ENCODE results near the gene LRRC45.

The LRRC45 gene

DNA sequence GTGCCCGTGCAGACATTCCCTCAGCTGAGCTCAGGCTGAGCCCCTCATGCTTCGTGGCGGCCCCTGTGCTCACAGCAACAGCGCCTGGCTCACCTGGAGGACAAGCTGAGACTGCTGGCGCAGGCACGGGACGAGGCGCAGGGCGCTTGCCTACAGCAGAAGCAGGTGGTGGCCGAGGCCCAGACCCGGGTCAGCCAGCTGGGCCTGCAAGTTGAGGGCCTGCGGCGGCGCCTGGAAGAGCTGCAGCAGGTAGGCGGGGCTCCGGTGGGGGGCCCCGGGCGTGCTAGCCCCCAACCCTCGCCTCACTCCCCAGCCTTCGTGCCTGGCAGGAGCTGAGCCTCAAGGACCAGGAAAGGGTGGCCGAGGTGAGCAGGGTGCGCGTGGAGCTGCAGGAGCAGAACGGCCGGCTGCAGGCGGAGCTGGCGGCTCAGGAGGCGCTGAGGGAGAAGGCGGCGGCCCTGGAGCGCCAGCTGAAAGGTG lies 6.9 kb downstream of the LRRC45 start (continued):
- TF ChIP-seq, protein P1, sequence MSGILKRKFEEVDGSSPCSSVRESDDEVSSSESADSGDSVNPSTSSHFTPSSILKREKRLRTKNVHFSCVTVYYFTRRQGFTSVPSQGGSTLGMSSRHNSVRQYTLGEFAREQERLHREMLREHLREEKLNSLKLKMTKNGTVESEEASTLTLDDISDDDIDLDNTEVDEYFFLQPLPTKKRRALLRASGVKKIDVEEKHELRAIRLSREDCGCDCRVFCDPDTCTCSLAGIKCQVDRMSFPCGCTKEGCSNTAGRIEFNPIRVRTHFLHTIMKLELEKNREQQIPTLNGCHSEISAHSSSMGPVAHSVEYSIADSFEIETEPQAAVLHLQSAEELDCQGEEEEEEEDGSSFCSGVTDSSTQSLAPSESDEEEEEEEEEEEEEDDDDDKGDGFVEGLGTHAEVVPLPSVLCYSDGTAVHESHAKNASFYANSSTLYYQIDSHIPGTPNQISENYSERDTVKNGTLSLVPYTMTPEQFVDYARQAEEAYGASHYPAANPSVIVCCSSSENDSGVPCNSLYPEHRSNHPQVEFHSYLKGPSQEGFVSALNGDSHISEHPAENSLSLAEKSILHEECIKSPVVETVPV (CRISPR knock-in tag; IDR thresholded peaks at IDR 0.05), result no peak
- no peak for TF ChIP-seq ARNTL (CRISPR knock-in tag; IDR thresholded peaks at IDR 0.05; ENCODE audit: borderline replicate concordance, low read depth)

DNA sequence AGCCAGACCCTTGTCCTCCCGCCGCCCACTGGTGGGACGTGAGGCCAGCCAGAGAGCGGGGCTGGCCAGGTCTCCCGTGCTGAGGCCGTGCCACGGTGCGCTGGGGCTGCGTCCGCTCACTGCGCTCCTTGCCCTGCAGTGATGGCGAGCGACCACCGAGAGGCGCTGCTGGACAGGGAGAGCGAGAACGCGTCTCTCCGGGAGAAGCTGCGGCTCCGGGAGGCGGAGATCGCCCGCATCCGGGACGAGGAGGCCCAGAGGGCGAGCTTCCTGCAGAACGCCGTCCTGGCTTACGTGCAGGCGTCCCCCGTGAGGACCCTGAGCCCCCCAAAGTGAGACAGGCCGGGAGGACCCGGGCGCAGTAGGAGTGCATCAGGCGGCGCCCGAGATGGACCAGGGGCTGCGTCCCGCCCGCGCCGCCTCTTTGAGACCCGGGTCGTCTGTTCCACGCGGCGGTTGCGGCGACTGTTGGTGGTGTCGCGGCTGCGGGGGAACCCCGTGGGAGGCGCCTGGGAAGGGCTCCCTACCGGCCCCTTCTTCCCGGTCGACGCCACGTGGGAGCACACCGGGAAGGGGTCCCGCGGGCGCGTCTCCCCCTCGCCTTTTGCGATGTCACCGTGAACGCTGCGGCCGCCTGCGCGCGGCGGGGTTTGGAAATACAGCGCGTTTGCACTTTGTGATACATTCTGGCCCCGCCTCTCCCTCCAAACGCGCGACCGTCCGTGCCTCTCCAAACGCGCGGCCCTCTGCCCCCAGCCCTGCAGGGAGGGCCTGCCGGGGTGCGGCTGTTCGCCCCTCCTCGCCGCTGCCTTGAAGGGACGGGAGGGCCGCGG lies 7.6 kb downstream of the LRRC45 start:
- ATAC-seq, result peak; percentile 91
- TF ChIP-seq, protein P2, sequence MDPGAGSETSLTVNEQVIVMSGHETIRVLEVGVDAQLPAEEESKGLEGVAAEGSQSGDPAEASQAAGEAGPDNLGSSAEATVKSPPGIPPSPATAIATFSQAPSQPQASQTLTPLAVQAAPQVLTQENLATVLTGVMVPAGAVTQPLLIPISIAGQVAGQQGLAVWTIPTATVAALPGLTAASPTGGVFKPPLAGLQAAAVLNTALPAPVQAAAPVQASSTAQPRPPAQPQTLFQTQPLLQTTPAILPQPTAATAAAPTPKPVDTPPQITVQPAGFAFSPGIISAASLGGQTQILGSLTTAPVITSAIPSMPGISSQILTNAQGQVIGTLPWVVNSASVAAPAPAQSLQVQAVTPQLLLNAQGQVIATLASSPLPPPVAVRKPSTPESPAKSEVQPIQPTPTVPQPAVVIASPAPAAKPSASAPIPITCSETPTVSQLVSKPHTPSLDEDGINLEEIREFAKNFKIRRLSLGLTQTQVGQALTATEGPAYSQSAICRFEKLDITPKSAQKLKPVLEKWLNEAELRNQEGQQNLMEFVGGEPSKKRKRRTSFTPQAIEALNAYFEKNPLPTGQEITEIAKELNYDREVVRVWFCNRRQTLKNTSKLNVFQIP (CRISPR knock-in tag; IDR thresholded peaks at IDR 0.05; ENCODE audit: borderline replicate concordance, low read depth), result no peak
- no peak for TF ChIP-seq RARB (CRISPR knock-in tag; IDR thresholded peaks at IDR 0.05)
- TF ChIP-seq ZFP3 (CRISPR knock-in tag; IDR thresholded peaks at IDR 0.05), result no peak
- TF ChIP-seq ZNF70 (CRISPR knock-in tag; IDR thresholded peaks at IDR 0.05), result no peak
- TF ChIP-seq ZC3H10 (CRISPR knock-in tag; IDR thresholded peaks at IDR 0.05), result no peak
- no peak for TF ChIP-seq ZFP30 (CRISPR knock-in tag; IDR thresholded peaks at IDR 0.05)

DNA sequence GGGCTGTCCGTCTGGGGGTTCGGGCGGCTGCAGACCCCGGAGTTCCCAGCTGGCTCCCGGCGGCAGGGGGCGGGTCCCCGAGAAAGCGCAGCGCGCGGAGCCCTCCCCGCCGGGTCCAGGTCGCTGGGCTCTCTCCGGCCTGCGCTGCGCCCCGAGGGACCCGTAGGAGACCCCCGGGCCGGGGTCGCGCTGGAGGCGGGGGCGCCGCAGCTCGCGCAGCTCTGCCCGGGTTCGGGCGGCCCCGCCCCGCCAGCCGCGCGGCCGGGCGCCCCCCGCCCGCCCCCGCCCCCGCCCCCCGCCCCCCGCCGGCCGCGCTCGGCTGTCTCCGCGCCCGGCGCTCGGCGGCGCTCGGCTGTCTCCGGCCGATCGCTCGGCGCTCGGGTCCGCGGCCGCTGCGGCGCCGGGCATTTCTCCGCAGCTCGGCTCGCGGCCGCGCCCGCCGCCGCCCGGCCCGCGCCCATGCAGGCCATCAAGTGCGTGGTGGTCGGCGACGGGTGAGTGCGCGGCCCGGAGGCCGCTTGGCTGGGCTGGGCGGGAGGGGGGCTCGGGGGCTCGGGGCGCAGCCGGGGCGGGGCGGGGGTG lies 8.3 kb downstream of the LRRC45 start, which contains the start of gene RAC3:
Gene RAC3 (plus strand): TSS at position 376 of the 582 bp plus-strand sequence. CDS start 84 bp downstream, at position 460.
- ATAC-seq, result peak; percentile 17
- no peak for TF ChIP-seq ESRRG (CRISPR knock-in tag; IDR thresholded peaks at IDR 0.05)

DNA sequence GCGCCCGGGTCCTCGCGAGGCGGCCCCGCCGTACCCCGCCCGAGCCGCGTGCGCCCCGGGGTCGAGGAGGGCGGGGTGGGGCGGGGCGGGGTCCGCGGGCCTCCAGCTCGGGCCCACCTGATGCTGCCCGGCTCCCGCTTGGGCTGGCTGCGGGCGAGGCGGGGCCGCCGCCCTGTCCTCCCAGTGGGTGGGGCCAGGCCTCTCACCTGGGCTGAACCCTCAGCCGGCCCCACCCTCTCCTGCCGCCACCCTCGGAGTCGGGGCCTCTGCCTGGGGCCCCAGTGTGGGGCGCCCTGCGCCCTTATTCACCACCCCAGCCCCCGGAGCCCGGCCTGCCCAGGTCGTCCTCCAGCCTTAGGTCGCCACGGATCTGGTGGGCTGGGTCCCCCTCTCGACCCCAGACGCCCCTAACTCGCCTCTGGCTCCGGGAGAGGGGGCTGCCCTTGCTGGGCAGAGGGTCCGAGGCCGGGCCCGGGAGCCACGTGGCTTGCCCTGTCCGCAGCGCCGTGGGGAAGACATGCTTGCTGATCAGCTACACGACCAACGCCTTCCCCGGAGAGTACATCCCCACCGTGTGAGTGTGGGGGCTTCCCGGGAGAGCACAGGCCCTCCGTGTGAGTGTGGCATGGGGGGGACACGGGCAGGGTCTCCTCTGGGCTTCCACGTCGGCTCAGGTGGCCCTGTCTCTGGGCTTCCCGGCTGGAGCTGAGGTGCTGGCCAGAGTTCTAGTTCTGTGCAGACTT lies 9.0 kb downstream of the LRRC45 start:
- no peak for ATAC-seq
- TF ChIP-seq, protein P2 (CRISPR knock-in tag; IDR thresholded peaks at IDR 0.05; ENCODE audit: borderline replicate concordance, low read depth), result no peak
- TF ChIP-seq GLIS3 (CRISPR knock-in tag; IDR thresholded peaks at IDR 0.05) (no peak), OSR1 (CRISPR knock-in tag; IDR thresholded peaks at IDR 0.05) (no peak), ZC3H10 (CRISPR knock-in tag; IDR thresholded peaks at IDR 0.05) (no peak), ZFP30 (CRISPR knock-in tag; IDR thresholded peaks at IDR 0.05) (no peak), PPARA (CRISPR knock-in tag; IDR thresholded peaks at IDR 0.05; ENCODE audit: borderline replicate concordance) (no peak), ISL1 (CRISPR knock-in tag; IDR thresholded peaks at IDR 0.05) (no peak), BACH2 (CRISPR knock-in tag; IDR thresholded peaks at IDR 0.05; ENCODE audit: borderline replicate concordance) (no peak), ZFP3 (CRISPR knock-in tag; IDR thresholded peaks at IDR 0.05) (no peak), ZNF70 (CRISPR knock-in tag; IDR thresholded peaks at IDR 0.05) (no peak), CSDC2 (CRISPR knock-in tag; IDR thresholded peaks at IDR 0.05) (no peak), RARB (CRISPR knock-in tag; IDR thresholded peaks at IDR 0.05) (no peak), TCF4 (CRISPR knock-in tag; IDR thresholded peaks at IDR 0.05; ENCODE audit: borderline replicate concordance) (no peak), ESRRG (CRISPR knock-in tag; IDR thresholded peaks at IDR 0.05) (no peak)
- TF ChIP-seq, protein P3, sequence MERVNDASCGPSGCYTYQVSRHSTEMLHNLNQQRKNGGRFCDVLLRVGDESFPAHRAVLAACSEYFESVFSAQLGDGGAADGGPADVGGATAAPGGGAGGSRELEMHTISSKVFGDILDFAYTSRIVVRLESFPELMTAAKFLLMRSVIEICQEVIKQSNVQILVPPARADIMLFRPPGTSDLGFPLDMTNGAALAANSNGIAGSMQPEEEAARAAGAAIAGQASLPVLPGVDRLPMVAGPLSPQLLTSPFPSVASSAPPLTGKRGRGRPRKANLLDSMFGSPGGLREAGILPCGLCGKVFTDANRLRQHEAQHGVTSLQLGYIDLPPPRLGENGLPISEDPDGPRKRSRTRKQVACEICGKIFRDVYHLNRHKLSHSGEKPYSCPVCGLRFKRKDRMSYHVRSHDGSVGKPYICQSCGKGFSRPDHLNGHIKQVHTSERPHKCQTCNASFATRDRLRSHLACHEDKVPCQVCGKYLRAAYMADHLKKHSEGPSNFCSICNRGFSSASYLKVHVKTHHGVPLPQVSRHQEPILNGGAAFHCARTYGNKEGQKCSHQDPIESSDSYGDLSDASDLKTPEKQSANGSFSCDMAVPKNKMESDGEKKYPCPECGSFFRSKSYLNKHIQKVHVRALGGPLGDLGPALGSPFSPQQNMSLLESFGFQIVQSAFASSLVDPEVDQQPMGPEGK (CRISPR knock-in tag; IDR thresholded peaks at IDR 0.05; ENCODE audit: borderline replicate concordance), result no peak
- TF ChIP-seq, protein P1 (CRISPR knock-in tag; IDR thresholded peaks at IDR 0.05), result no peak
- TF ChIP-seq, protein P4, sequence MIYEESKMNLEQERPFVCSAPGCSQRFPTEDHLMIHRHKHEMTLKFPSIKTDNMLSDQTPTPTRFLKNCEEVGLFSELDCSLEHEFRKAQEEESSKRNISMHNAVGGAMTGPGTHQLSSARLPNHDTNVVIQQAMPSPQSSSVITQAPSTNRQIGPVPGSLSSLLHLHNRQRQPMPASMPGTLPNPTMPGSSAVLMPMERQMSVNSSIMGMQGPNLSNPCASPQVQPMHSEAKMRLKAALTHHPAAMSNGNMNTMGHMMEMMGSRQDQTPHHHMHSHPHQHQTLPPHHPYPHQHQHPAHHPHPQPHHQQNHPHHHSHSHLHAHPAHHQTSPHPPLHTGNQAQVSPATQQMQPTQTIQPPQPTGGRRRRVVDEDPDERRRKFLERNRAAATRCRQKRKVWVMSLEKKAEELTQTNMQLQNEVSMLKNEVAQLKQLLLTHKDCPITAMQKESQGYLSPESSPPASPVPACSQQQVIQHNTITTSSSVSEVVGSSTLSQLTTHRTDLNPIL (CRISPR knock-in tag; IDR thresholded peaks at IDR 0.05; ENCODE audit: low read depth), result no peak
- TF ChIP-seq, protein P5, sequence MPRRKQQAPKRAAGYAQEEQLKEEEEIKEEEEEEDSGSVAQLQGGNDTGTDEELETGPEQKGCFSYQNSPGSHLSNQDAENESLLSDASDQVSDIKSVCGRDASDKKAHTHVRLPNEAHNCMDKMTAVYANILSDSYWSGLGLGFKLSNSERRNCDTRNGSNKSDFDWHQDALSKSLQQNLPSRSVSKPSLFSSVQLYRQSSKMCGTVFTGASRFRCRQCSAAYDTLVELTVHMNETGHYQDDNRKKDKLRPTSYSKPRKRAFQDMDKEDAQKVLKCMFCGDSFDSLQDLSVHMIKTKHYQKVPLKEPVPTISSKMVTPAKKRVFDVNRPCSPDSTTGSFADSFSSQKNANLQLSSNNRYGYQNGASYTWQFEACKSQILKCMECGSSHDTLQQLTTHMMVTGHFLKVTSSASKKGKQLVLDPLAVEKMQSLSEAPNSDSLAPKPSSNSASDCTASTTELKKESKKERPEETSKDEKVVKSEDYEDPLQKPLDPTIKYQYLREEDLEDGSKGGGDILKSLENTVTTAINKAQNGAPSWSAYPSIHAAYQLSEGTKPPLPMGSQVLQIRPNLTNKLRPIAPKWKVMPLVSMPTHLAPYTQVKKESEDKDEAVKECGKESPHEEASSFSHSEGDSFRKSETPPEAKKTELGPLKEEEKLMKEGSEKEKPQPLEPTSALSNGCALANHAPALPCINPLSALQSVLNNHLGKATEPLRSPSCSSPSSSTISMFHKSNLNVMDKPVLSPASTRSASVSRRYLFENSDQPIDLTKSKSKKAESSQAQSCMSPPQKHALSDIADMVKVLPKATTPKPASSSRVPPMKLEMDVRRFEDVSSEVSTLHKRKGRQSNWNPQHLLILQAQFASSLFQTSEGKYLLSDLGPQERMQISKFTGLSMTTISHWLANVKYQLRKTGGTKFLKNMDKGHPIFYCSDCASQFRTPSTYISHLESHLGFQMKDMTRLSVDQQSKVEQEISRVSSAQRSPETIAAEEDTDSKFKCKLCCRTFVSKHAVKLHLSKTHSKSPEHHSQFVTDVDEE (CRISPR knock-in tag; IDR thresholded peaks at IDR 0.05), result no peak
